UCSD-AML1 (cell line): ENCODE measurements around the gene CPXM2.
"Not testable (repeated sequence)": the region's sequence is repeated elsewhere in the genome, so short reads cannot be mapped to it uniquely, and the experiment has no call there.

Experiments used
- DNase-seq: peaks from one replicate; lab custom pipeline; 2025; ENCODE audit not compliant: unreplicated experiment; lab: John Stamatoyannopoulos, UW

CPXM2 gene

DNA sequence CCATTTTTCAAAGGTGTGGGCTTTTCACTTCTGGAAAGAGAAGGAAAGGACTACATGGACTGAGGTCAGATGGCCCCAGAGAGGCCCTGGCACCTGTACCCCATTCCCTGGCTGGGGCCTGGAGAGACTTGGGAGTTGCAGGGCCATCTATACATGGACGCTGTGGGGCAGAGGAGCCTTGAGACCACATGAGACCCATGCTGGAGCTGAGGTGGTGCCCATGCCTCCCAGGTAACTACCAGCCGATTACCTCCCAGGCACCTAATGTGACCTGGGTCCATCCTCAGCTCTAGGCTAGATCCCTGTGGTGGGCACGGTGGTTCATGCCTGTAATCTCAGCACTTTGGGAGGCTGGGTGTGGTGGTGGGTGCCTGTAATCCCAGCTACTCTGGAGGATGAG lies 144.2 kb downstream of the CPXM2 start:
- DNase-seq: no peak

GRCh38 chr10:123746942-123747341 lies 144.7 kb downstream of the CPXM2 start:
- DNase-seq: no peak

DNA sequence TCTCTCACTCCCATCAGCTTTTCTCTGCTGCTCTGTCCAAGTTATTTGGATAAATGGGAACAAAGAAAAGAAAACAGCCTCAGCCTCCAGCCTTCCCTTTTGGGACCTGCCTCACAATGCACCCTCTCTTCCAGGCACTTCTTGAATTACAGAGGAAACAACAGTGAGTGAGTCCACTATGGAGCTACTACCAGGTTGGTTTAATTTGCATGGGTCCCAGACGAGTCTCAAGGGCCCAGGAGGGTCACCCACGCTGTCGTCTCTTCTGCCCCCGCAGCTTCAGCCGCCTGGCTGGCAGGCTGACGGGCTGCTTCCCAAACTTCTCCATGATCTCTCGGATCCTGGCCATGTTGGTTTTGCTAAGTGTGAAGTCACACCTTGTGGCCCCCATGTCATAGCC lies 145.1 kb downstream of the CPXM2 start:
- no peak for DNase-seq

- no peak for DNase-seq
Observed at GRCh38 chr10:123746061-123746460, 145.5 kb downstream of the CPXM2 start.

GRCh38 chr10:123744224-123744536 lies 147.4 kb downstream of the CPXM2 start:
- DNase-seq: no peak

DNA sequence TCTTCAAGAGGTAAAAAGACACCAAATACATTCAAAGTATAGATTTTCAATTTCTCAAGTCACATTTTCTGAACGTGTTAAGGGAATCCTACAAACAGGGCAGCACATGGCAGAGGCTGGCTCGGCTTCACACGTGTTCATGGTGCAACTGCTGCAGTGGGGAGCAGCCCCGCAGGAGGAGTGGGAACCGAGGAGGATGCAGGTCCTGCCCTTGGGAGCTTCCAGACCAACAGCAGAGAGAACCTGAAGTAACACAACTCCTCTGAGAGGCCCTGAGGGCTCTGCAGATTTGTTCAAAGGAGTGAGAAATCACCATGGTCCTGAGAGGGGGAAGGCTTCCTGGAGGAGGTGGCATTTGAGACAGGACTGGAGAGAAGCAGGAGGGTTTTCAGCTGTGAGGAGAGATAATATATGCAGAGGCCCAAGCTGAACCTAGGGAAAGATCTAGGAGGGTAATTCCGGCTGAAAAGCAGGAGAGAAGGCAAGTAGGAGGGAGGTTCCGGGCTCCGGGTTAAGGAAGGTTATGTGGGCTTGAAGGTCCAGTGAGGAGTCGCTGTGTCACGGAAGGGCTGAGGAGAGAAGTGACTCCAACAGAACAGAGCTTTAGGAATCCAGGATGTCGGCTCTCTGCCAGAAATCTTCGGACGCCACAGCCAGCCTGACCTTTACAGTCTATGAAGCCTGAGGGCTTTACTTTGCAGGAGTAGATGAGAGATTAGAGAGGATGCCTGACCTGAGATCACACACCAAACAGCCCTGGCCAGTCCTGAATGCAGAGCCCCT lies 148.0 kb downstream of the CPXM2 start:
- DNase-seq: no peak

GRCh38 chr10:123742751-123743440 lies 148.7 kb downstream of the CPXM2 start:
- DNase-seq: no peak

- DNase-seq: no peak
Observed at GRCh38 chr10:123741711-123742110, 149.9 kb downstream of the CPXM2 start.

GRCh38 chr10:123741146-123741545 lies 150.5 kb downstream of the CPXM2 start:
- no peak for DNase-seq

- DNase-seq: not testable (repeated sequence)
Observed at GRCh38 chr10:123736917-123737316, 154.7 kb downstream of the CPXM2 start.

DNA sequence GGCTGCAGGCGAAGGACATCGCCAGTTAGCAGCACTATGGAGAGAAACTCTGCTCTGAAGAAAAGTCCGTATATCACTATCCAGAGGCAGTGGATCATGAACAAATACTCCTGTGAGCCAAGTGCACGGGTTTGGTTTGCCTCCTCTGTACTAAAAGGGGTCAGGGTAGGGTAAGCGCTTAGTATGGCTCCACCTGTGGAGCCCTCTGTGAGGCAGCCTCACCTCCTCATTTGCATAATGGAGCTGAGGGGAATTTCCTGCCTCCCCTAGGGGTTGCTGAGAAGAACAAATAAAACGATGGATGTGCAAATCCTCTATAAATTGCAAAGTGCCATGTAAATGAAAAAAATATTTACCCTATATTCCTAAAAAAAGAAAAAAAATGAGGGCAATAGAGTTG lies 162.1 kb downstream of the CPXM2 start:
- no peak for DNase-seq

- no peak for DNase-seq
Observed at GRCh38 chr10:123726836-123727235, 164.8 kb downstream of the CPXM2 start.

DNA sequence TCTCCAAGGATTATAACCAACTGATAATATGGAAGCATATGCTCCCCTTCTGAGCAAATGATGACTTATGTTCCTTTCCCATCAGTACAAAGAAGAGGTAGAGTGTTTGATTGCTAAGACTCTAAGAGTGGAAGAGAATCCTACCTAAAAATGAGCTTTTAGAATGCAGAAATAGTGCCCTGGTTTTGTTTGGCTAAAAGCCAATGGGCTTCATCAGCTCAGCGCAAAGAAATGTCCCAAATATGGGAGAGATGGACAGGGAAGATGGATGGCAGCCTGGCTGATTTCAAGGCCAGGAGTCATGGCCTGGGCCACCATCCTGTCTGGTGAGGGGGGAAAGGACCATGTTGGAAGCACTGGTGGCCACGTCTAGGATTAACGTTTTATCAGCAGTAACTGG lies 165.2 kb downstream of the CPXM2 start:
- DNase-seq: no peak

DNA sequence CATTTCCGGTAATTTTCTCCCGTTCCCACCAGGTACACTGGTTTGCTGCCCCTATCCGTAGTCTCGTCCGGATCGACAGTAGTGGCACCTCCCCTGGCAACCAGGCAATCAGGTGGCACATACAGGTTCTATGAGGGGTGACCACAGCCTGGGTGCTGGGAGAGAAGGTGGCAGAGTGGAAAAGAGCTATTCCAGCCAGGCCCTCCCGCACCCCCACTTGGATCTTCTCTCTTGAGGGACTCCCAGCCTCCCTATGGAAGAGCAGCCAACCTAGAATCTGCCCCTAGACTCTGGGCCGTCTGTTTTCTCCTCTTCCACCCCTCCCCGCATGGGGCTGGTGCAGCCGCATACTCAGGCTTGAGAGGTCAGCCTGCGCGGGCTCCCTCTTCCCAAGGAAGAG lies 166.9 kb downstream of the CPXM2 start:
- DNase-seq: no peak

DNA sequence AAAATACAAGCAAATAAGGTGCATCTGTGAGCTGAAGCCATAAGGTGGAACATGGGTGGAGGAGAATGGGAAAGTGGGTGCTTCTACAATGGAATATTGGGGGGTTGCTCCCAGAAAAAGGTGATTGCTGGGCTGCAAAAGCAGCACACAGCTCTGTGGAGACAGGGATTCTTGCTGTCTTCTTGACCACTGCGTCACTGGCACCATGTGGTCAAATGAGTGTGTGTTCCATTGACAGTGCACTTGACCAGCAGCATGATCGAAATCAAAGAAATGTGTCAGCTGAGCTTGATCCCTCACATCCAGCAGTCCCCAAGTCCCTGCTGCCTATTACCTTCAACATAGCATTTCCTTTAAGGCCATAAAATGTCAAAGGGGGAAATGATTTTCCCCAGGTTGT lies 169.3 kb downstream of the CPXM2 start:
- DNase-seq: no peak

- no peak for DNase-seq
Observed at GRCh38 chr10:123721441-123722049, 170.1 kb downstream of the CPXM2 start.

- no peak for DNase-seq
Observed at GRCh38 chr10:123720536-123720935, 171.1 kb downstream of the CPXM2 start.

DNA sequence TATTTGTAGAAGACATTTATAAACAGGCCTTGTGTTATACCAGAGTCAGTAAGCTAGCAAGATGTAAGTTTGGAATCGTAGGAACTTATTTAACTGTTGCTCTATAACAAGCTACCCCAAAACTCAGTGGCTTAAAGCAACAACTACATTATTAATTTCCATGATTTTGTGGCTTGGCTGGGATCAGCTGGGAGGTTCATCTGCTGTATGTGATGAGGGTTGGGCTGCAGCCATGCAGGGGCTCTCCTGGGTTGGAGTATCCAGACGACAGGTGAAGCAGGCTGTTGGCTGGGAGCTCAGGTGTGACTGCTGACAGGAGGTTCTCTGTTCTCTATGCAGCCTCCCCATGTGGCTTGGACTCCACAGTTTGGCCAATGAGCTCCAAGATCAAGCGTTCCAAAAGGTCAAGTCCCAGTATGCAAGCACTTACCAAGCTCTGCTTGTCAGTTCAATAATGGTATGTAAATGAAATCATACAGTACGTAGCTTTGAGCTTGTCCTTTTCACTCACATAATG lies 173.0 kb downstream of the CPXM2 start:
- DNase-seq: no peak

GRCh38 chr10:123717336-123717735 lies 174.3 kb downstream of the CPXM2 start:
- DNase-seq: no peak

GRCh38 chr10:123715546-123715945 lies 176.1 kb downstream of the CPXM2 start:
- DNase-seq: no peak

GRCh38 chr10:123706236-123706635 lies 185.4 kb downstream of the CPXM2 start:
- no peak for DNase-seq

DNA sequence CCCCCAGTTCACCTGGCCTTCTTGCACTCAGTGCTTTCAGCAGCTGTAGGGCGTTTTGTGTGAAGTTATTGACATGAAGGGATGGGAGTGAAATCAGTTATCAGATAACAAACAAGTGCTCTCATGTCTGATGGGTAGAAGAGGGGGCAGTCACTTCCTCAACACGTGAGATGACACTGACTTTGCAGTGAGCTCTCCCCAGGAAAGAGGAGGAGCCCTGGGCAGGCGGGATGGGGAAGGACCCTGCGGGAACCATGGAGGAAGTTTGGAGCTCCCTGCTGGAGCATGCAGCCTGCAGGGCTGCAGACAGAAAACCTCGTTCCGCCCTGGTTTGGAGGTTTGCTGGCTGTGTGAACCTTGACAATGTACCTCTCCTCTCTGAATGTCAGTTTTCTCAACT lies 186.8 kb downstream of the CPXM2 start:
- no peak for DNase-seq
